GM12878 (cell line): ENCODE measurements around the gene ADCY2.
A peak's percentile ranks its signal among the peaks of the same experiment; 100 is the strongest.

Experiments used
- ATF7 ChIP-seq: fragments of 450-650 bp; IDR thresholded peaks from 2 replicates; pipeline ENCODE4 v1.6.1; 2016; ENCODE audit warnings: low read depth, mild to moderate bottlenecking
- CBX5 ChIP-seq: sonication (generic); IDR thresholded peaks from 2 replicates; pipeline ENCODE4 v1.6.1; 2016; ENCODE audit warnings: low read depth, moderate library complexity, mild to moderate bottlenecking, inconsistent platforms
- CEBPB ChIP-seq, 2 experiments: fragments of 150-350 bp in 1 of 2; IDR thresholded peaks; 2 replicates each; pipeline ENCODE4 v1.6.1; 2012 to 2014; ENCODE audit warnings: low read depth in 2 of 2, low read length in 2 of 2, borderline replicate concordance in 1 of 2, inconsistent platforms in 1 of 2
- ESRRA ChIP-seq: IDR thresholded peaks from 2 replicates; pipeline ENCODE4 v1.6.1; 2012; ENCODE audit warnings: mild to moderate bottlenecking, low read length, improper control_type of control experiment
- MXI1 ChIP-seq: fragments of 150-350 bp; IDR thresholded peaks from 2 replicates; pipeline ENCODE4 v1.6.1; 2011; ENCODE audit warnings: low read depth, mild to moderate bottlenecking, inconsistent platforms, low read length, improper control_type of control experiment
- POLR2AphosphoS5 ChIP-seq: IDR thresholded peaks from 2 replicates; pipeline ENCODE4 v1.6.1; 2011; ENCODE audit warnings: mild to moderate bottlenecking, low read length, inconsistent platforms
- SIN3A ChIP-seq: IDR thresholded peaks from 2 replicates; pipeline ENCODE4 v1.6.1; 2012; ENCODE audit warnings: low read depth, low read length, improper control_type of control experiment
- SP1 ChIP-seq: IDR thresholded peaks from one replicate; pipeline ENCODE4 v1.6.1; 2011; ENCODE audit warnings: low read depth, low read length
- STAT3 ChIP-seq: IDR thresholded peaks from 2 replicates; pipeline ENCODE4 v1.6.1; 2011; ENCODE audit warnings: low read depth, low read length, improper control_type of control experiment
- TBL1XR1 ChIP-seq: IDR thresholded peaks from 2 replicates; pipeline ENCODE4 v1.6.1; 2012; ENCODE audit warnings: low read depth, low read length, improper control_type of control experiment
- TF ChIP-seq, protein P1 (sequence below), 3 experiments: IDR thresholded peaks in 2 of 3; conservative IDR thresholded peaks in 1 of 3; 2 replicates each; pipeline ENCODE4 v1.5.1; 2011; ENCODE audit warnings: low read depth in 3 of 3, low read length in 3 of 3, mild to moderate bottlenecking in 3 of 3, control low read depth in 2 of 3, moderate library complexity in 2 of 3, inconsistent platforms in 1 of 3, mixed read lengths in 1 of 3; ENCODE audit not compliant: control insufficient read depth in 2 of 3, insufficient read depth in 1 of 3; ENCODE audit errors: extremely low read depth in 1 of 3
- TF ChIP-seq, protein P2 (sequence below): IDR thresholded peaks from 2 replicates; pipeline ENCODE4 v1.6.1; 2011; ENCODE audit warnings: low read depth, mild to moderate bottlenecking, low read length, moderate library complexity, borderline replicate concordance; ENCODE audit errors: extremely low read depth

DNA sequence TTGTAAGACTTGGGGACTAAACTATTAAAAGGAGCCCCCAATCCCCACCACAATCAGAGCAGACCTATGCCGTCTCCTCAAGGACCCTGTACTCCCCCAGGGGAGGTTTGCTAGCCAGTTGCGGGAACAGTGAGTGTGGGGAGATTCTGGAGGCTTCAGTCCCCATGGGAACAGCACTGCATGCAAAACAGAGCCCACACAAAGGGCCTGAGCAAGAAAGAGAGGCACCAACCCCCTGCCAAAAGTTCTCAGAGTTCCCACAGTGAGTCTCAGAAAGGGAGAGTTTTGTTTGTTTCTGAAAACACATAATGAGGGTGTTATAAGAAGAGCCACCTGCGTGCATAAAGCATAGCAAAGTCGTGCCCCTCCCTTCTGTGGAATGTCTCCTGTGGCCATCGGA lies 398.4 kb downstream of the ADCY2 start:
- TF ChIP-seq CEBPB (IDR thresholded peaks at IDR 0.05; ENCODE audit: borderline replicate concordance in 1 of 2, low read depth in 2 of 2, low read length in 2 of 2) (no peak), ATF7 (peak; percentile 26; the same call in 1 of the 2 replicates), MXI1 (no peak; the same call in 1 of the 2 replicates), SP1 (peak; percentile 67), ESRRA (no peak), TBL1XR1 (0 out of 2 replicates have a peak, but pooled peaks have one; percentile 59), STAT3 (no peak), CBX5 (no peak), SIN3A (no peak), POLR2AphosphoS5 (no peak)
- TF ChIP-seq, protein P1, sequence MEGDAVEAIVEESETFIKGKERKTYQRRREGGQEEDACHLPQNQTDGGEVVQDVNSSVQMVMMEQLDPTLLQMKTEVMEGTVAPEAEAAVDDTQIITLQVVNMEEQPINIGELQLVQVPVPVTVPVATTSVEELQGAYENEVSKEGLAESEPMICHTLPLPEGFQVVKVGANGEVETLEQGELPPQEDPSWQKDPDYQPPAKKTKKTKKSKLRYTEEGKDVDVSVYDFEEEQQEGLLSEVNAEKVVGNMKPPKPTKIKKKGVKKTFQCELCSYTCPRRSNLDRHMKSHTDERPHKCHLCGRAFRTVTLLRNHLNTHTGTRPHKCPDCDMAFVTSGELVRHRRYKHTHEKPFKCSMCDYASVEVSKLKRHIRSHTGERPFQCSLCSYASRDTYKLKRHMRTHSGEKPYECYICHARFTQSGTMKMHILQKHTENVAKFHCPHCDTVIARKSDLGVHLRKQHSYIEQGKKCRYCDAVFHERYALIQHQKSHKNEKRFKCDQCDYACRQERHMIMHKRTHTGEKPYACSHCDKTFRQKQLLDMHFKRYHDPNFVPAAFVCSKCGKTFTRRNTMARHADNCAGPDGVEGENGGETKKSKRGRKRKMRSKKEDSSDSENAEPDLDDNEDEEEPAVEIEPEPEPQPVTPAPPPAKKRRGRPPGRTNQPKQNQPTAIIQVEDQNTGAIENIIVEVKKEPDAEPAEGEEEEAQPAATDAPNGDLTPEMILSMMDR (IDR thresholded peaks at IDR 0.05 in 2 of 3, conservative IDR thresholded peaks at IDR 0.05 in 1 of 3; ENCODE audit: control insufficient read depth in 2 of 3, extremely low read depth in 1 of 3, insufficient read depth in 1 of 3, low read depth in 3 of 3, low read length in 3 of 3), result no peak
- TF ChIP-seq, protein P2, sequence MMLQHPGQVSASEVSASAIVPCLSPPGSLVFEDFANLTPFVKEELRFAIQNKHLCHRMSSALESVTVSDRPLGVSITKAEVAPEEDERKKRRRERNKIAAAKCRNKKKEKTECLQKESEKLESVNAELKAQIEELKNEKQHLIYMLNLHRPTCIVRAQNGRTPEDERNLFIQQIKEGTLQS, result no peak
